HG03520 (cell line): Measurements from ENCODE around the gene PCSK9.

Experiments used
- ATAC-seq: cut with Tn5 transposase; IDR thresholded peaks from one replicate; pipeline ENCODE4 v1.9.1; 2021; ENCODE audit warnings: mild to moderate bottlenecking, moderate library complexity; ENCODE audit not compliant: unreplicated experiment

PCSK9 gene

DNA sequence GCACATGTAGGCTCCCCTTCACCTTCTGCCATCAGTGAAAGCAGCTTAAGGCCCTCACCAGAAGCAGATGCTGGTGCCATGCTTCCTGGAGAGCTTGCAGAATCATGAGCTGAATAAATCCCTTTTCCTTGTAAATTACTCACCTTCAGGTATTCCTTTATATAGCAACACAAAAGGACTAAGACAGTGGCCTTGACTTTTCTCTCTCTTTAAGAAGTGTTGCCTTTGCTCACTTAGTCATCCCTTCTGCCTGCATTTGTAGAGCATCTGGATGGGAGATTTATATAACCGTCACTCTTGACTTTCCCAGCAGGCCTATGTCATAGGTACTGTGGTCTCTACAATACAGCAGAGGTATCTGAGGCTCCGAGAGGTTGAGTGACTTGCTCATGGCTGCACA, 3.7 kb downstream of the PCSK9 start:
- no peak for ATAC-seq

DNA sequence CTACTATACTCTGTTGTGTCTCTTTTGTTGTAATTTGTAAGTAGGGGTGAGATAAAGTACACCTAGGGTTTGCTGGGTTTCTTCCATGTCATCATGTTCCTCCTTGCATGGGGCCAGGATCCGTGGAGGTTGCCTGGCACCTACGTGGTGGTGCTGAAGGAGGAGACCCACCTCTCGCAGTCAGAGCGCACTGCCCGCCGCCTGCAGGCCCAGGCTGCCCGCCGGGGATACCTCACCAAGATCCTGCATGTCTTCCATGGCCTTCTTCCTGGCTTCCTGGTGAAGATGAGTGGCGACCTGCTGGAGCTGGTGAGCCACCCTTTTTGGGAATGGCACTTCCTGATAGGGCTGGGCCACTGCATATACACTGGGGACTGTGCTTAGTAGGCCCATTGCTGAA, 4.4 kb downstream of the PCSK9 start:
- no peak for ATAC-seq

DNA sequence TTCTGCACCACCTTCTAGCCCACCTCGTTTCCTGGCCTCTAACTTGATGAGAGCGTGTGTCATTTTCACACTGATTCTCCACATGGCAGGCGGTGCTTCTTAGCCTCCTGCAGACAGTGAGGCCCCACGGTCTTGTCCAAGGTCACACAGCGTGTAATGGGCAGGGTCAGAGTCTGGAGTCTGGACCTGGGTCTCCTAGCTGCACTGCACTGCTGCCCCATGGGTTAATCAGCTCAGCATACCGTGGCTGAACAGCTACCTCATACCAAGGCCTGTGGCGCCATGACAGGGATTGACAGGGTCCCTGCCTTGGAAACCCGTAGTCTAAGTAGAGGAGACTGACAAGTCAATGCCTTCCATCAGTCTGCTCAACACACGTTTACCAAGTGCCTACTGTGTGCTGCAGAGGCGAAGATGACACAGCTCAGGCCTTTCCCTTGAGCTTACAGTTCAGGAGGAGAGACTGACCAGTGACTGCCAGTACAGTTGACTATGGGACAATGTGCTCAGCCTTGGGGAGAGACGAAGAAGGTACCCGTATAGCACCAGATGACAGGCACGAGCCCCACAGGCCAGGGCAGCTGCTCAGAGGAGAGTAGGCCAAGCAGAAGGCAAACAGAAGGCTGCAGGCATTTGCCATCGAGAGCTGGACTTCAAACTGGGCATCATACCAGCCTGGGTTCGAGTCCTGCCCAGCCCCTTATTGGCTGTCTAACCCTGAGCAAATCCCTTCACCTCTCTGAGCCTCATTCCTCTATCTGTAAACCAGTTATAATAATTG, 5.5 kb downstream of the PCSK9 start:
- no peak for ATAC-seq

- no peak for ATAC-seq
Observed at GRCh38 chr1:55045430-55045829, 6.1 kb downstream of the PCSK9 start.

GRCh38 chr1:55046871-55047270, 7.5 kb downstream of the PCSK9 start:
- ATAC-seq, result no peak

DNA sequence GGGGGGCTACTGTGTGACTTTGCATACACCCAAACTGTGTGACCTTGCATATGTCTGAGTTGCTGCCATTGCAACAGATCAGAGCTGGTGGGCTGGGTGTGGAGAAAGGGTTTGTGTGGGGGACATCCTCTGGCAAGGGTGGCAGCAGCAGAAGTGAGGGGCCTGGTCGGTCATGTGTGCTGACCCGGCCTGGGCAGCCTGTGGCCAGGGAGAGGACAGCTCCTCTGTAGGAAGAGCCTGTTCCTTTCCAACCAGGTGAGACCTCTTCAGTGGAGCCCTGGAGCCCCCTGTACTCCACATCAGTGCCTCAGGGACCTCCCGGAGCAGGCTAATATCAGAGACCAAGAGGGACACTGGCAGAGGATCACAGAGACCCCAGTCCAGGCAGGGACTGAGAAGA, 8.3 kb downstream of the PCSK9 start:
- ATAC-seq, result no peak

- ATAC-seq, result no peak
Observed at GRCh38 chr1:55048453-55049270, 9.3 kb downstream of the PCSK9 start.

DNA sequence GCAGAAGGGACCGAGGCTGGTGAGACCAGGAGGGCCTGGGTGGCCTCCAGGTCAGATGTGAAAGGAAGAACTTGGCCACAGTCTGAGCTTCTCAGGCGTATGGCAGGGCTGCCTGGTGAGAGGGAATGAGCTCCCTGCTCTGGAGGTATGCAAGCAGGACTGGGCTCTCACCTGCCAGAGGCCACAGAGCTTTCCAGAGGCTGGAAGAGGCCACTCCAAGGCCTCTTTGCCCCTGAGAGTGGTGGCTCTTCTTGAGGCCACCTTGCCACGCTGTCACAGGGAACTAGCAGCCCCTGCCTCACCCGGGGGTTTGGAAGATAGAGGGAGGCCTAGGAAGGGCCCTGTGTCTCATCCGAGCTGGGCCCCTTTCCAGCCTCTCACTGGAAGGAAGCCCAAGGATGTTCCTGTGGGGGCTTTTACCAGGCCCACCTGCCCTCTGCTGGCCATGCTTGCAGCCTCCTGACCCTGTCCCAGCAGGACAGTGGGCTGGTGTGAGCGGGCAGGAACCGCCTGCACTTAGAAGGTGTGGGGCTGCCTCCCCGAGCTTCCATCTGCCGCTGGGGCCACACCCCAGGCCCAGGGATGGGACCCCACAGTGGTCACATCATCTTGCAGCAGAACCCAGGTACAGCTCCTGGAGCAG, 10.0 kb downstream of the PCSK9 start:
- ATAC-seq, result no peak

DNA sequence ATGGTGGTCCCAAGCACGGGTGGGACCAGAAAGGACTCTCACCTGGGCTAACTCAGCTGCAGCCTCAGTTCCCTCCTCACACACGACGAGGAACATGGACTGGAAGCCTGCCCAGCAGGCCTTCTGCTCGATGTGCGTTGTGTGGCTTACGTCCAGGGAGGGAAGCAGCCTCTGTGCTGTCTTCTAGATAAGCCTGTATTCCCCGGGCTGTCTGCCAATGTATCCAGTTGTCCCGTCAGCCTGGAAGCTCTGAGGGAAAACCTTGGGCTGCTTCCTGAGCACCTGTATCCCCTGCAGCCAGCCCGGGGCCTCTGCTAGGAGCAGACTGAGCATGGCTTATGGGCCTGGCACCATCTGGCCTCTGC, 10.5 kb downstream of the PCSK9 start:
- no peak for ATAC-seq

GRCh38 chr1:55050283-55050682, 10.9 kb downstream of the PCSK9 start:
- no peak for ATAC-seq

DNA sequence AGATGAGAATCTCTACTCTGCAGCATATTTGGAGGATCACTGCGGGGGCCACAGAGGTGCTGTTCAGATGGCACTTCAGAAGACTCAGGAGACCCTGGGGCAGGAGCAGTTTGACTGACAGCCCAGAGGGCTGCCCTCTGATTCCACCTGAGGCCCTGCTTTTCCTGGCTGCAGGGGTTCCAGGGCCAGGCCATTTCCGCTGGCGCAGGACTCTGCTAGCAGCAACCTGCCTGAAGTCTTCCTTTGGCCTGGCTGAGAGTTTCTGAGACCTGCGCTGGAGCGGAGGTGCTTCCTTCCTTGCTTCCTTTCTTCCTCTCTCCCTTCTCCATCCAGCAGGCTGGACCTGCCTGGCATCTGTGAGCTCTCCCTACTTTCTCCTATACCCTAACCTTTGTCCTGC, 11.8 kb downstream of the PCSK9 start:
- no peak for ATAC-seq

DNA sequence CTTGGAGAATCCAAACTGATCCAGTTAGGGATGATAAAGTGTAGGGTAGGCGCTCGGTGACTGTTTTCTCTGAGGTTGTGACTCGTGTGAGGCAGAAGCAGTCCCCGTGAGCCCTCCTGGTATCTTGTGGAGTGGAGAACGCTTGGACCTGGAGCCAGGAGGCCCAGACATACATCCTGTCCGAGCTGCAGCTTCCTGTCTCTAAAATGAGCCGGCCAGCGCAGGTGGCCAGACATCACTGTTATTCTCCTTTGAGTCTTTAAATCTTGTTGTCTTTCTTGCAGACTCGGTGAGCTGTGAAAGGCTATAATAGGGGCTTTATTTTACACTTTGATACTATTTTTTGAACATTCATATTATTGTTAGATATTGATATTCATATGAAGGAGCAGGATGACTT, 12.3 kb downstream of the PCSK9 start:
- ATAC-seq, result no peak

DNA sequence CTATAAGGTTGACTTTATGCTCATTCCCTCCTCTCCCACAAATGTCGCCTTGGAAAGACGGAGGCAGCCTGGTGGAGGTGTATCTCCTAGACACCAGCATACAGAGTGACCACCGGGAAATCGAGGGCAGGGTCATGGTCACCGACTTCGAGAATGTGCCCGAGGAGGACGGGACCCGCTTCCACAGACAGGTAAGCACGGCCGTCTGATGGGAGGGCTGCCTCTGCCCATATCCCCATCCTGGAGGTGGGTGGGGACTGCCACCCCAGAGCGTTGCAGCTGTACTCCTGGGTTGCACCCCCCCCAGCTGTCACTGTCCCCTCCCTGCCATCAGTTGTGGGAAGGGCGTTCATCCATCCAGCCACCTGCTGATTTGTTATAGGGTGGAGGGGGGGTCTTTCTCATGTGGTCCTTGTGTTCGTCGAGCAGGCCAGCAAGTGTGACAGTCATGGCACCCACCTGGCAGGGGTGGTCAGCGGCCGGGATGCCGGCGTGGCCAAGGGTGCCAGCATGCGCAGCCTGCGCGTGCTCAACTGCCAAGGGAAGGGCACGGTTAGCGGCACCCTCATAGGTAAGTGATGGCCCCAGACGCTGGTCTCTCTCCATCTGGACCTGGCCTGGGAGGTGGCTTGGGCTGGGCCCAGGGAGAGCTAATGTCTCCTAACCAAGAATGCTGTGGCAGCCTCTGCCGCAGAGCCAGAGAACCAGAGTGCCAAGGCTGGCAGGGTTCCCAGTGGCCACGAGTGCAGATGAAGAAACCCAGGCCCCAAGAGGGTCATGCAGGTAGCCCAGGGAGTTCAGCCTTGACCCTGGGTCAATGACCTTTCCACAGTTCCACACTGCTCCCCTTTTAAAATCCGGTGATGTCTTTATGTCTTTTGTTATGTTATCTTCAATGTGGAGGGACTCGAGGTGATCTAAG, 13.1 kb downstream of the PCSK9 start:
- ATAC-seq, result no peak

DNA sequence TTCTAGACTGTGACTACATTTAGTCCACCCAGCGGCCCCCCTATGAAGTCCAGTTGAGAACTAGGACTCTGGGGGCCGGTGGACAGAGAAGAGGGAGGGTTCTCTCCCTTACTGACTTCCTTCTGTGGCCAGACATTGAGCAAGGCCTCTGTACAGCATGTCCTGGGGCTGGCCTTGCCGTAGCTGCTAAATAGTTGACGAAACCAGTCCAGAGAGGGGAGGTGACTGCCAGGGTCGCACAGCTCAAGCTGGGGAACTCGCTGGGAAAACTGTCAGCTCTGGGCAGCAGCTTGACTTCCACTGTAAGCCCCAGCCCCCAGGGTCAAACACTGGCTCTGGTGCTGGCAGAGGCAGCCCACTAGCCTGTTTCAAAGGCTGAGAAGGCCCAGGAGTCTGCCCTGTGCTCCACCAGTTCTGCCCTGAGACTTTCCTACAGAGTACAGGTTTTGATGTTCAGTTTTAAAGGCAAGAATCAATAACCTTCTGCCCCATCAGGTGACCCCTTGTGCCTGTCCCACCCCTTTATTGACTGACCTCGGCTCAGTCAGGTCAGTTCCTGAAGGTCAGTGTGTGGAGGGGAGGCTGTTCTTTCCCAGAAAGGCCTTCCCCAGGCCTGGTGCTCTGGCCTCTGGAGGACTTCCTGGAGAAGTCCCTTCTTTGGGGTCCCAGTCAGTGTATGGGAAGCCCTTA, 14.1 kb downstream of the PCSK9 start:
- ATAC-seq, result no peak

DNA sequence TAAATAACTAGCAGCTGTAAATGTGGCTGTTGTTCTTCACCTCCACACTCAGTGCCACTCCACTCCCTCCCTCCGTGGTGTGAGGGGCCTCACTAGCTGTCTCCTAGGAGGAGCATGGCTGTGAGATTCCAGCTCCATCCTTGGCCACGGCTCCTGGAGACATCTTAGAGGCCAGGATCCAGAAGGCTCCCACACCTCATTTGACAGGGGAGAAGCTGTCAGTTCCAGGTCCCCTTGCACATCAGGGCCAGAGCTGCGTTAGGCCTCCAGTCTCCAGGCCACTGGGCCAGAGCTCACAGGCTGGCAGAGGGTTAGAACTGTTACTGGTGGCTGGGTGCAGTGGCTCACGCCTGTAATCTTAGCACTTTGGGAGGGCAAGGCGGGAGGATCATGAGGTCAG, 15.0 kb downstream of the PCSK9 start:
- no peak for ATAC-seq

DNA sequence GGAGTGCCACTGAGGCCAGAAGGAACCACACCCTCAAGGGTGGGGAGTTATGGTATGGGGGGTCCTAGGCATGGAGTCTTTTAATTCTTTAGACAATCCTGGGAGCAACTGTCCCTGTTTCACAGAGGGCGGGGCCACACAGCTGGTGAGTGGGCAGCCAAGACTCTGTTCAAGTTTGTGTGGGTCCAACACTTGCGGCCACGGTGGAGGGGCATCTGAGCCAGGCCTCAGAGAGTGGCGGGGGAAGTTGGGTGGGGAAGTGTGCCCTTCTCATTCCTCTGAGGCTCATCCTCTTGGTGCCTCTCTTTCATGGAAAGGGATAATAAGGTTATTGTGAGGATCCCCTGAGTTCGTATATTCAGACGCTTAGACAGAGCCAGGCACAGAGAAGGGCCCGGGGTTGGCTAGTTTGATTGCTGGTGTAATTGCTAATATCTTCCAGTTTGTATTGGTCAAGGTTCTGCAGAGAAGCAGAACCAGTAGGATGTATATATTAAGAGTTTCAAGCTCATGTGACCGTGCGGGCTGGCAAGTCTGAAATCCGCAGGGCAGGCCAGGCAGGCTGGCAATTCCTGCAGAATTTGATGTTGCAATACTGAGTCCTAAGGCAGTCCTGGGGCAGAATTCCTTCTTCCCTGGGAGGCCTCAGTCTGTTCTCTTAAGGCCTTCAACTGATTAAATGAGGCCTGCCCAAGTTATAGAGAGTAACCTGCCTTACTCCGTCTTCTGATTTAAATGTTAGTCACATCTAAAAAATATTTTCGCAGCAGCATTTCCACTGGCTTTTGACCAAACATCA, 15.9 kb downstream of the PCSK9 start:
- no peak for ATAC-seq

DNA sequence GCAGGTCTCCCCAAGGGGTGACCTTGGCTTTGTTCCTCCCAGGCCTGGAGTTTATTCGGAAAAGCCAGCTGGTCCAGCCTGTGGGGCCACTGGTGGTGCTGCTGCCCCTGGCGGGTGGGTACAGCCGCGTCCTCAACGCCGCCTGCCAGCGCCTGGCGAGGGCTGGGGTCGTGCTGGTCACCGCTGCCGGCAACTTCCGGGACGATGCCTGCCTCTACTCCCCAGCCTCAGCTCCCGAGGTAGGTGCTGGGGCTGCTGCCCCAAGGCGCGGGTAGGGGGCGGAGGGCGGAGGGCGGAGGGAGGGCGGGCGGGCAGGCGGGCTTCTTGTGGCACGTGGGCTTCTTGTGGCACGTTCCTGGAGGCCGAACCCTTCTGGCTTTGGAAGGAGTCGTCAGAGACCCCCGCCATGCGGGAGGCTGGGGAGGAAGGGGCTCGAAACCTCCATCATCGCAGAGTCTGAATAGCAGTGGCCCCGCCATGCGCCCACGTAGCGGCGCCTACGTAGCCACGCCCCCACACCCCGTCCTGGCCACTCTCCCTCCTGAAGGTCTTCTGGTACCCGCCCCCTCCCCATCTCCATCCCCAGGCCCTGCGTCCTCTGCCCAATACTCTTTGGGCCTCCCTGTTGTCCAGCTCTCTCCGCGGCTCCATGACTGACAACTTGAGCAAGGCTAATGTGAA, 16.7 kb downstream of the PCSK9 start:
- ATAC-seq, result no peak

DNA sequence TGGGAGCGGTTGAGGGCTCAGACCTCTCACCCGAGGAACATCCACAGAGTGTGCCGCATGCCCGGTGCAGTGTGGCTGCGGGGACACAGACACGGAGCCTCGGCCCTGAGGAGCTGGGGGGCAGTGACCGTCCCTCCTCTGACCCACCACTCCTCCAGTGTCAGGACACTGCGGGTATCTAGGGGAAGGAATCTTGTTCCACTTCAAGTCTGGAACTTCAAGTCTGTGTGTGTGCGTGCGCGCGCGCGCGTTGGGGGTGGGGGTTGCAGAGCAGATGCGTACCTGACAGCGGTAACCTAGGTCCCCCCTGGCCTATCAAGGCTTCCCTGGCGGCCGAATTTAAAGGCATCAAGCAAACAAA, 17.3 kb downstream of the PCSK9 start:
- ATAC-seq, result no peak
